Endodermal cell (in vitro differentiated cells): ENCODE results near the gene RABGAP1L. TPM values are rescaled to one million over a fixed set of nuclear protein-coding genes. Genes with fewer than 3 reads are reported as not detected.

Experiments used
- DNase-seq: peaks from one replicate; pipeline ENCODE4 v3.0.0-alpha.2; 2017
- H3K27ac ChIP-seq: 2 replicates; pipeline ENCODE4 v1.5.1; 2013; ENCODE audit warnings: mild to moderate bottlenecking, low read depth, low read length, moderate library complexity
- H3K27me3 ChIP-seq: 2 replicates; pipeline ENCODE4 v1.6.1; 2013; ENCODE audit warnings: mild to moderate bottlenecking, low read length, moderate library complexity; ENCODE audit not compliant: insufficient read depth, control insufficient read depth, poor library complexity, severe bottlenecking
- H3K36me3 ChIP-seq: 2 replicates; pipeline ENCODE4 v1.7.0; 2013; ENCODE audit warnings: mild to moderate bottlenecking, low read length, moderate library complexity; ENCODE audit not compliant: control insufficient read depth, insufficient read depth
- H3K4me1 ChIP-seq: one replicate; pipeline ENCODE4 v1.7.0; 2013; ENCODE audit warnings: low read length; ENCODE audit not compliant: control insufficient read depth, insufficient read depth
- H3K4me3 ChIP-seq: 2 replicates; pipeline ENCODE4 v1.5.1; 2013; ENCODE audit warnings: mild to moderate bottlenecking, low read length, moderate library complexity
- H3K9ac ChIP-seq: 2 replicates; pipeline ENCODE4 v1.6.1; 2013; ENCODE audit warnings: mild to moderate bottlenecking, low read length, moderate library complexity; ENCODE audit not compliant: poor library complexity, severe bottlenecking; ENCODE audit errors: extremely low read depth
- H3K9me3 ChIP-seq: 2 replicates; pipeline ENCODE4 v1.6.1; 2013; ENCODE audit warnings: mild to moderate bottlenecking, low read length, moderate library complexity; ENCODE audit not compliant: control insufficient read depth
- H3K27ac Mint-ChIP-seq: 2 replicates; pipeline ENCODE4 v1.8.0; 2020; ENCODE audit warnings: mixed read lengths
- H3K27me3 Mint-ChIP-seq: 2 replicates; pipeline ENCODE4 v1.8.0; 2021; ENCODE audit warnings: mild to moderate bottlenecking, mixed read lengths; ENCODE audit not compliant: insufficient read depth
- H3K36me3 Mint-ChIP-seq: 2 replicates; pipeline ENCODE4 v1.8.0; 2020; ENCODE audit warnings: low read depth, mixed read lengths
- H3K4me1 Mint-ChIP-seq: 2 replicates; pipeline ENCODE4 v1.8.0; 2020; ENCODE audit warnings: mixed read lengths
- H3K4me3 Mint-ChIP-seq: 2 replicates; pipeline ENCODE4 v1.8.0; 2020; ENCODE audit warnings: mild to moderate bottlenecking, moderate library complexity, mixed read lengths
- H3K9me3 Mint-ChIP-seq: 2 replicates; pipeline ENCODE4 v1.8.0; 2020; ENCODE audit warnings: mild to moderate bottlenecking, mixed read lengths
- WGBS, 2 experiments: methylation state at CpG; one replicate each; pipeline versions ENCODE4 v1.1.5 to v1.1.7; 2013; ENCODE audit warnings: missing lambda C conversion rate in 2 of 2, mixed read lengths in 1 of 2; ENCODE audit not compliant: insufficient coverage in 1 of 2, insufficient read length in 1 of 2; 5-methylcytosine and 5-hydroxymethylcytosine counted together
- total RNA-seq, 2 donors: library from RNA; stranded (reverse); fragmentation: NEBNext Ultra II Directional in 1 of 2; extraction: Animal tissue kit (Norgen Biotek cat#: 25700) in 1 of 2; gene quantifications; 2 replicates in 1 of 2; 3 replicates in 1 of 2; pipeline ENCODE4 v1.2.1, GENCODE V29; 2021
- TF ChIP-seq, protein P1 (sequence below): fragments of 200-600 bp; sonication (generic); conservative IDR thresholded peaks from 2 replicates; pipeline ENCODE4 v1.5.0; 2021; ENCODE audit warnings: antibody characterized with exemption, mild to moderate bottlenecking

Gene RABGAP1L
- total RNA-seq, 2 donors from 2014 or later: 32.5 to 36.9 TPM

DNA sequence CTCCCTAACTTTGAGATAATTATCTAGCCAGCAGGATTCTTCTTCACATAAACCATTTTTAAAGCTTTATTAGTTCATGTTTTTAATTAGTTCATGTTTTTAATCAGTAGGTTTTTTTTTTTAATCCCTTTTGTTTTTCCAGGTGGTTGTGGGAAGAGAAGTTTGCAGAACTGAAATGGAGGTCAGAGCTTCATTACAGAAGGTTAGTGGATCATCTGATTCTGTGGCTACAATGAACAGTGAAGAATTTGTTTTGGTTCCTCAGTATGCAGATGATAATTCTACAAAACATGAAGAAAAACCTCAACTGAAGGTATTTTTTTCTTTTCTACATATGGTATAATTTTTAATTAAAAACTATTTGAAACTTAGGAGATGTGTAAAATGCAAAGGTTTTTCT lies 59.7 kb downstream of the RABGAP1L start:
- Histone ChIP-seq H3K9me3 (peaks cover 12% of the 10 kb centered on the region), H3K4me1 (no peaks in the 10 kb centered on the region), H3K36me3 (peaks cover 7% of the 10 kb centered on the region), H3K9ac (no peak overlapping the region), H3K27me3 (no peaks in the 10 kb centered on the region), H3K4me3 (no peak overlapping the region), H3K27ac (no peak overlapping the region)
- H3K9me3 Mint-ChIP-seq: peaks cover 13% of the 10 kb centered on the region
- H3K4me3 Mint-ChIP-seq: no peak overlapping the region
- peaks cover 17% of the 10 kb centered on the region for H3K36me3 Mint-ChIP-seq
- H3K27me3 Mint-ChIP-seq: no peaks in the 10 kb centered on the region
- no peaks in the 10 kb centered on the region for H3K4me1 Mint-ChIP-seq
- TF ChIP-seq, protein P1, sequence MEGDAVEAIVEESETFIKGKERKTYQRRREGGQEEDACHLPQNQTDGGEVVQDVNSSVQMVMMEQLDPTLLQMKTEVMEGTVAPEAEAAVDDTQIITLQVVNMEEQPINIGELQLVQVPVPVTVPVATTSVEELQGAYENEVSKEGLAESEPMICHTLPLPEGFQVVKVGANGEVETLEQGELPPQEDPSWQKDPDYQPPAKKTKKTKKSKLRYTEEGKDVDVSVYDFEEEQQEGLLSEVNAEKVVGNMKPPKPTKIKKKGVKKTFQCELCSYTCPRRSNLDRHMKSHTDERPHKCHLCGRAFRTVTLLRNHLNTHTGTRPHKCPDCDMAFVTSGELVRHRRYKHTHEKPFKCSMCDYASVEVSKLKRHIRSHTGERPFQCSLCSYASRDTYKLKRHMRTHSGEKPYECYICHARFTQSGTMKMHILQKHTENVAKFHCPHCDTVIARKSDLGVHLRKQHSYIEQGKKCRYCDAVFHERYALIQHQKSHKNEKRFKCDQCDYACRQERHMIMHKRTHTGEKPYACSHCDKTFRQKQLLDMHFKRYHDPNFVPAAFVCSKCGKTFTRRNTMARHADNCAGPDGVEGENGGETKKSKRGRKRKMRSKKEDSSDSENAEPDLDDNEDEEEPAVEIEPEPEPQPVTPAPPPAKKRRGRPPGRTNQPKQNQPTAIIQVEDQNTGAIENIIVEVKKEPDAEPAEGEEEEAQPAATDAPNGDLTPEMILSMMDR: no peak
- no peak overlapping the region for H3K27ac Mint-ChIP-seq
- no peak for DNase-seq

DNA sequence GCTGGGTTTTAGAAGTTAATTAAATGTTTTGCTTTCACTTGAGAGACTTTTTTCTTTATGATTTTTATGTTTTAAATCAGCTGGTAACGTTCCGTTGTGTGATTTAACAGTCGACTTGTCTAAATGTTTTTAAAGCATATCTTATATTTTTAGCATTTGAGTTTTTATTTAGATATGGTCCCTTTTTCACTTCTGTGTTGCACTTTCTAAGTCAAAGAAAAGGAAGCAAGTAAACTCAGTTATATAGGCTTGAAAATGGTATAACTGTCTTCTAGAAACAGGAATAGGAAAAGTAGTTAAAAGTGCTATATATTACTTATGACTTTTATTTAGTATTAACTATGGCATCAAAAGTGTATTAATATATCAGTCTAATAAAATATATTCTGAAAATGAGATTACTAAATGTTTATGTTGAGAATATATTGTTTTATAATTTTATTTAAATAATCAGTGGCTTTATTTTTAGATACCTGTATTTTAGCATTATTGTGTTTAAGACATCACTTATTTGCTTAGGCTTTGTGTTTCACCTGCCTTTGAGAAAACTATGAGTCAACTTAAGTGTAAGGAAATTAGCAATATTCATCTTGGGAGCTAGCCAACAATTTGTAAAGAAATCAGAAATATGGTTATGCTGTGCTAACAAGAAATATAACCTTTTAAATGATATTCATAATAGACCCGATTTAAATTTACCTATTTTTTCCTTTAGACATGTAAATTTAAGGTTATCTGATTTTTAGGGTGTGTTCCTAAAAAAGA lies 60.5 kb downstream of the RABGAP1L start:
- no peaks in the 10 kb centered on the region for H3K27me3 Mint-ChIP-seq
- peaks cover 7% of the 10 kb centered on the region for H3K36me3 ChIP-seq
- peaks cover 17% of the 10 kb centered on the region for H3K36me3 Mint-ChIP-seq

DNA sequence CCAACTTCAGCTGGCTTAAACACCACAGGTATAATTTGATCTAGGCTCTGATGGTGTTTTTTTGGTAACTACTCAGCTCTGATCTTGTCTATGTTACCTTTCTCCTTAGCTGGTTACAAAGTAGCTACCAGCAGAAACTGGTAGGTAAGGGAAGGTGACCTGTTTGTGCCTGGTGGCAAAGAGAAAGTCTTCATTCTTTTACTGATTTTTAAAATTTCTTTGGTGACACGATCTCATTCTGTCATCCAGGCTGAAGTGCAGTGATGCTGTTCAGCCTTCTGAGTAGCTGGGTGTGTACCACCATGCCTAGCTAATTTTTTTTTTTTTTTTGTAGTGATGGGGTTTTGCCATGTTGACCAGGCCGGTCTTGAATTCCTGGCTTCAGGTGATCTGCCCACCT lies 62.4 kb downstream of the RABGAP1L start:
- peaks cover 7% of the 10 kb centered on the region for H3K36me3 ChIP-seq
- WGBS, 2 experiments: 91 to 100% methylated on average over 1 to 2 of the region's 2 CpGs
- TF ChIP-seq, protein P1: no peak
- H3K4me1 ChIP-seq: no peaks in the 10 kb centered on the region
- Mint-ChIP-seq H3K4me1 (no peaks in the 10 kb centered on the region), H3K27me3 (no peaks in the 10 kb centered on the region), H3K36me3 (peaks cover 27% of the 10 kb centered on the region), H3K4me3 (no peak overlapping the region), H3K9me3 (peaks cover 12% of the 10 kb centered on the region), H3K27ac (no peak overlapping the region)
- DNase-seq: no peak
- no peaks in the 10 kb centered on the region for H3K27me3 ChIP-seq
- no peak overlapping the region for H3K27ac ChIP-seq
- H3K9me3 ChIP-seq: peaks cover 12% of the 10 kb centered on the region
- H3K9ac ChIP-seq: no peak overlapping the region
- H3K4me3 ChIP-seq: no peak overlapping the region

More for the DNA sequence above, 60.5 kb downstream of the RABGAP1L start:
- no peak overlapping the region for H3K9ac ChIP-seq
- H3K27ac Mint-ChIP-seq: no peak overlapping the region
- H3K9me3 Mint-ChIP-seq: peaks cover 13% of the 10 kb centered on the region
- no peak overlapping the region for H3K4me3 ChIP-seq
- no peaks in the 10 kb centered on the region for H3K4me1 Mint-ChIP-seq
- H3K27me3 ChIP-seq: no peaks in the 10 kb centered on the region
- H3K4me3 Mint-ChIP-seq: no peak overlapping the region
- H3K27ac ChIP-seq: no peak overlapping the region
- 79% methylated on average over 3 of the region's 4 CpGs; no CpG with 5 or more reads in 1 of the 2 experiments for WGBS, 2 experiments
- H3K9me3 ChIP-seq: peaks cover 12% of the 10 kb centered on the region
- no peak for DNase-seq
- TF ChIP-seq, protein P1: no peak
- H3K4me1 ChIP-seq: no peaks in the 10 kb centered on the region
